Sigmoid colon (tissue), 7 donors: ENCODE data around the gene PDHX. TPM values are rescaled to one million over a fixed set of nuclear protein-coding genes. Genes with fewer than 3 reads are reported as not detected.

ENCODE experiments used
- DNase-seq: peaks from one replicate; pipeline ENCODE4 v3.0.0-alpha.2; 2019
- H3K27ac ChIP-seq, 4 donors: fragments of 200-600 bp; sonication (generic); one replicate each; pipeline ENCODE4 v1.5.1; 2016 to 2019; ENCODE audit warnings: mild to moderate bottlenecking in 1 of 4
- H3K27me3 ChIP-seq, 3 donors: fragments of 200-600 bp; sonication (generic); one replicate each; pipeline ENCODE4 v1.5.1; 2019; ENCODE audit warnings: mild to moderate bottlenecking in 1 of 3
- H3K36me3 ChIP-seq, 4 donors: fragments of 200-600 bp; sonication (generic); one replicate each; pipeline ENCODE4 v1.5.1; 2016 to 2019
- H3K4me1 ChIP-seq, 4 donors: fragments of 200-600 bp; sonication (generic); one replicate each; pipeline ENCODE4 v1.5.1; 2017 to 2019
- H3K4me3 ChIP-seq, 4 donors: fragments of 200-600 bp; sonication (generic); one replicate each; pipeline ENCODE4 v1.5.1; 2017 to 2019; ENCODE audit warnings: mild to moderate bottlenecking in 2 of 4, moderate library complexity in 1 of 4
- H3K9me3 ChIP-seq, 4 donors: fragments of 200-600 bp in 3 of 4; sonication (generic) in 3 of 4; one replicate each; pipeline versions ENCODE4 v1.5.1 to v1.6.1; 2013 to 2019
- CTCF ChIP-seq, 4 experiments: fragments of 450-650 bp in 3 of 4; fragments of 200-600 bp in 1 of 4; IDR thresholded peaks; one replicate each; pipeline ENCODE4 v1.5.1; 2016 to 2019; ENCODE audit warnings: antibody characterized with exemption in 4 of 4, mild to moderate bottlenecking in 3 of 4, moderate library complexity in 2 of 4
- EP300 ChIP-seq, 4 donors: sonication (generic); formaldehyde crosslinking; IDR thresholded peaks; one replicate each; pipeline ENCODE4 v1.6.1; 2017; ENCODE audit warnings: antibody characterized with exemption in 4 of 4
- POLR2A ChIP-seq, 2 donors: fragments of 450-650 bp; IDR thresholded peaks; one replicate each; pipeline ENCODE4 v1.6.1; 2016; ENCODE audit warnings: antibody characterized with exemption in 2 of 2, mild to moderate bottlenecking in 2 of 2, moderate library complexity in 2 of 2
- POLR2AphosphoS5 ChIP-seq, 4 donors: sonication (generic); formaldehyde crosslinking; IDR thresholded peaks; one replicate each; pipeline ENCODE4 v1.6.1; 2017; ENCODE audit warnings: antibody characterized with exemption in 4 of 4
- WGBS, 2 donors: extraction: QIAGEN DNeasy Blood & Tissue Kit; methylation state at CpG; one replicate each; pipeline ENCODE4 v1.1.7; 2013; 5-methylcytosine and 5-hydroxymethylcytosine counted together
- intact Hi-C: fragments of 100-400 bp; cut with DNase I; formaldehyde crosslinking; loops from one replicate; pipeline ENCODE4 v1.15.1; 2023
- polyA plus RNA-seq, 3 donors: library from polyadenylated mRNA; stranded (reverse); fragments of 200-250 nt; gene quantifications; one replicate each; pipeline ENCODE4 v1.2.3, GENCODE V29; 2013
- total RNA-seq, 4 donors: library from RNA; depleted of rRNA; stranded (reverse); fragments of >200 nt; gene quantifications; one replicate each; pipeline ENCODE4 v1.1.0, GENCODE V29; 2016
- donor health status: healthy with polysubstance abuse.
- donor health status: Bipolar disorder and iron deficiency.
- donor health status: healthy.

Gene PDHX
- total and polyA plus RNA-seq, 7 donors: 22.2 to 41.4 (median 29.6) TPM

- H3K27ac ChIP-seq: peak overlapping the region in 2 of 4 donors; percentile 18 to 20
- 54 to 72% methylated on average over 3 of the region's 3 CpGs for WGBS, 2 donors
- peaks cover 0 to 58% (median 48%) of the 10 kb centered on the region in 4 donors for H3K4me1 ChIP-seq
- H3K27me3 ChIP-seq: no peaks in the 10 kb centered on the region
- no peak for TF ChIP-seq POLR2A (IDR thresholded peaks at IDR 0.05)
- no peak for TF ChIP-seq CTCF (IDR thresholded peaks at IDR 0.05)
- TF ChIP-seq POLR2AphosphoS5 (IDR thresholded peaks at IDR 0.05): no peak
- no peak for TF ChIP-seq EP300 (IDR thresholded peaks at IDR 0.05)
- no peaks in the 10 kb centered on the region for H3K9me3 ChIP-seq
- intact Hi-C loops: loop anchor here (10.0 kb wide), 2 partner anchors 310 to 380 kb away; no protein-coding TSS in a partner anchor
- no peak for DNase-seq
- no peaks in the 10 kb centered on the region for H3K36me3 ChIP-seq
- no peak overlapping the region for H3K4me3 ChIP-seq
Measured at GRCh38 chr11:34924714-34925113, 8.3 kb downstream of the PDHX start.

- 2 to 11% methylated on average over 2 of the region's 2 CpGs for WGBS, 2 donors
- no peak overlapping the region for H3K4me3 ChIP-seq
- peaks cover 0 to 63% (median 49%) of the 10 kb centered on the region in 4 donors for H3K4me1 ChIP-seq
- no peak overlapping the region for H3K27ac ChIP-seq
- no peaks in the 10 kb centered on the region for H3K27me3 ChIP-seq
- DNase-seq: no peak
- intact Hi-C loops: loop anchor here (1.0 to 10.0 kb wide), 4 partner anchors 309 to 559 kb away; no protein-coding TSS in a partner anchor
- TF ChIP-seq CTCF (IDR thresholded peaks at IDR 0.05) (peak; percentile 43 to 70 (median 60)), EP300 (IDR thresholded peaks at IDR 0.05) (no peak), POLR2AphosphoS5 (IDR thresholded peaks at IDR 0.05) (no peak), POLR2A (IDR thresholded peaks at IDR 0.05) (no peak)
- H3K9me3 ChIP-seq: no peaks in the 10 kb centered on the region
- H3K36me3 ChIP-seq: no peaks in the 10 kb centered on the region
Measured at GRCh38 chr11:34926101-34926830, 9.8 kb downstream of the PDHX start.

DNA sequence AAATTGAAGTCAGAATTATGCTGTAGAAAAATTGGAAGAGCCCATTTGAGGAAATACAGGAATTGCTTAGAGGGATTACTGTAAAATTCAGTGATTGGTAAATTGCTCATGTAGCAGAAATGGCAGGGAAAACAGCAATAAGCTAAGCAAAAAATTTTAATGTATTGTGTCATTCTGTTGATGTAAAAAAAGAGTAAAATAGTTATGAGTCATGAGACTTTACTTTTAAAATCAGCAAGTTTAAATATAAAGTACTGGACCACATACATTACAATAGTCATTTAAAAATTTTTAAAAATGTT, 10.4 kb downstream of the PDHX start:
- peaks cover 0 to 58% (median 49%) of the 10 kb centered on the region in 4 donors for H3K4me1 ChIP-seq
- intact Hi-C loops: loop anchor here (1.0 to 10.0 kb wide), 4 partner anchors 308 to 559 kb away; no protein-coding TSS in a partner anchor
- no peak for DNase-seq
- no peak overlapping the region for H3K4me3 ChIP-seq
- TF ChIP-seq CTCF (IDR thresholded peaks at IDR 0.05) (no peak), POLR2A (IDR thresholded peaks at IDR 0.05) (no peak), EP300 (IDR thresholded peaks at IDR 0.05) (no peak), POLR2AphosphoS5 (IDR thresholded peaks at IDR 0.05) (no peak)
- H3K9me3 ChIP-seq: no peaks in the 10 kb centered on the region
- H3K27ac ChIP-seq: no peak overlapping the region
- H3K36me3 ChIP-seq: peaks cover 0 to 2% (median 0%) of the 10 kb centered on the region in 4 donors
- H3K27me3 ChIP-seq: no peaks in the 10 kb centered on the region

DNA sequence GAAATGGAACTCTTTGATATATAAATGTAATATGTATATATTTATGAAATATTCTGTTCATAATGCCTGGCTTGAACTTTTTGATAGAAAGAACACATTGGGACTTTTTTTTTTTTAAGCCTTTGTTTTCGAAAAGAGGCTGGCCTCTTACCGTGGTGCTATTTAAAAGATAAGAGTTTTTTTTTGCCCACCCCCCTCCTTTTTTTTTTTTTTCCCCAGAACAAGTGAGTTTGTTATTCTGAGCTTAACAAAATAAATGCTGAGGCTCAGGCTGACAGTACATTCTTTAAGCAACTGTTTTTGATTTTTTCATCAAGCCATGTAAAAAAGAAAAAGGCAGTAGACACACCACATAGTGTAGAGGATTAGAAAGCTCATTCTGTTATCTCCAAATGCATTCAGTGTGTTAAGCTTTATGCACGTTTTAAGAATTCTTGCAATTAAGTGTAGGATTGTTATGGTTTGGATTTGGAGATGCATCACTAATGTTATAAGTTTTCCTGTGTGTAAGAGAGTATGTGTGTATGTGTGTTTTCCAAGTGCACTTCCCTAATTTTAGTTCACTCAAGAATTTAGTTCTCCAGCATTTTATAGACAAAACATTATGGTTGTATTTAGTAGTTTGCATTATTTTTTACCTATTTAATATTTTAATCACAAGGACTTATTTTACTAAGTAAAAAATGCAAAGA, 12.0 kb downstream of the PDHX start:
- H3K27ac ChIP-seq: no peak overlapping the region
- H3K4me3 ChIP-seq: no peak overlapping the region
- intact Hi-C loops: loop anchor here (10.0 kb wide), 2 partner anchors 306 to 376 kb away; no protein-coding TSS in a partner anchor
- DNase-seq: no peak
- H3K27me3 ChIP-seq: no peaks in the 10 kb centered on the region
- peaks cover 0 to 56% (median 46%) of the 10 kb centered on the region in 4 donors for H3K4me1 ChIP-seq
- no peaks in the 10 kb centered on the region for H3K9me3 ChIP-seq
- TF ChIP-seq CTCF (IDR thresholded peaks at IDR 0.05) (no peak), POLR2A (IDR thresholded peaks at IDR 0.05) (no peak), EP300 (IDR thresholded peaks at IDR 0.05) (no peak), POLR2AphosphoS5 (IDR thresholded peaks at IDR 0.05) (no peak)
- H3K36me3 ChIP-seq: peaks cover 0 to 18% (median 0%) of the 10 kb centered on the region in 4 donors
- 69 to 76% methylated on average over 3 of the region's 3 CpGs for WGBS, 2 donors
